ENCODE results near the gene DCAKD. TPM values are rescaled to one million over a fixed set of nuclear protein-coding genes. Genes with fewer than 3 reads are reported as not detected.

DCAKD gene
- total and polyA plus RNA-seq, 12 donors = 34.9 to 115 (median 62.9) TPM

- TF ChIP-seq POLR2A (IDR thresholded peaks at IDR 0.05) = no peak
- TF ChIP-seq, protein P1, sequence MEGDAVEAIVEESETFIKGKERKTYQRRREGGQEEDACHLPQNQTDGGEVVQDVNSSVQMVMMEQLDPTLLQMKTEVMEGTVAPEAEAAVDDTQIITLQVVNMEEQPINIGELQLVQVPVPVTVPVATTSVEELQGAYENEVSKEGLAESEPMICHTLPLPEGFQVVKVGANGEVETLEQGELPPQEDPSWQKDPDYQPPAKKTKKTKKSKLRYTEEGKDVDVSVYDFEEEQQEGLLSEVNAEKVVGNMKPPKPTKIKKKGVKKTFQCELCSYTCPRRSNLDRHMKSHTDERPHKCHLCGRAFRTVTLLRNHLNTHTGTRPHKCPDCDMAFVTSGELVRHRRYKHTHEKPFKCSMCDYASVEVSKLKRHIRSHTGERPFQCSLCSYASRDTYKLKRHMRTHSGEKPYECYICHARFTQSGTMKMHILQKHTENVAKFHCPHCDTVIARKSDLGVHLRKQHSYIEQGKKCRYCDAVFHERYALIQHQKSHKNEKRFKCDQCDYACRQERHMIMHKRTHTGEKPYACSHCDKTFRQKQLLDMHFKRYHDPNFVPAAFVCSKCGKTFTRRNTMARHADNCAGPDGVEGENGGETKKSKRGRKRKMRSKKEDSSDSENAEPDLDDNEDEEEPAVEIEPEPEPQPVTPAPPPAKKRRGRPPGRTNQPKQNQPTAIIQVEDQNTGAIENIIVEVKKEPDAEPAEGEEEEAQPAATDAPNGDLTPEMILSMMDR (IDR thresholded peaks at IDR 0.05) = no peak
- Histone ChIP-seq H3K4me3 (no peak overlapping the region), H3K9me3 (replicated peaks in 1 of 3) (no peaks in the 10 kb centered on the region), H3K27ac (no peak overlapping the region), H3K36me3 (replicated peaks in 1 of 2) (no peaks in the 10 kb centered on the region), H3K4me1 (replicated peaks in 1 of 2) (no peaks in the 10 kb centered on the region), H3K27me3 (no peaks in the 10 kb centered on the region)
- 91 to 100% (median 96%) methylated on average over 1 of the region's 1 CpG for WGBS, 4 donors
- no peak for DNase-seq
- intact Hi-C loops (cut with DNase I) = loop anchor here in 1 of 2 donors (10.0 kb wide), 1 partner anchor 237 kb away; no protein-coding TSS in a partner anchor
Observed at GRCh38 chr17:45011767-45012166, 39.7 kb downstream of the DCAKD start.

GRCh38 chr17:45009676-45010467 lies 41.6 kb downstream of the DCAKD start:
- no peak for TF ChIP-seq POLR2A (IDR thresholded peaks at IDR 0.05)
- TF ChIP-seq, protein P1 (IDR thresholded peaks at IDR 0.05) = no peak
- no peak overlapping the region for H3K4me3 ChIP-seq
- WGBS, 4 donors = 58 to 67% (median 60%) methylated on average over 12 to 13 of the region's 13 CpGs
- H3K27ac ChIP-seq = no peak overlapping the region
- no peaks in the 10 kb centered on the region for H3K36me3 ChIP-seq (replicated peaks in 1 of 2)
- no peaks in the 10 kb centered on the region for H3K9me3 ChIP-seq (replicated peaks in 1 of 3)
- H3K27me3 ChIP-seq = no peaks in the 10 kb centered on the region
- intact Hi-C loops (cut with DNase I) = loop anchor here in 1 of 2 donors (10.0 kb wide), 1 partner anchor 235 kb away; no protein-coding TSS in a partner anchor
- no peaks in the 10 kb centered on the region for H3K4me1 ChIP-seq (replicated peaks in 1 of 2)
- no peak for DNase-seq

- 68 to 79% (median 73%) methylated on average over 9 to 10 of the region's 10 CpGs for WGBS, 4 donors
- Histone ChIP-seq H3K4me3 (no peak overlapping the region), H3K4me1 (replicated peaks in 1 of 2) (no peaks in the 10 kb centered on the region), H3K9me3 (replicated peaks in 1 of 3) (no peaks in the 10 kb centered on the region), H3K27ac (no peak overlapping the region), H3K27me3 (no peaks in the 10 kb centered on the region), H3K36me3 (replicated peaks in 1 of 2) (no peaks in the 10 kb centered on the region)
- intact Hi-C loops (cut with DNase I) = no loop called here
- TF ChIP-seq, protein P1 (IDR thresholded peaks at IDR 0.05) = no peak
- no peak for TF ChIP-seq POLR2A (IDR thresholded peaks at IDR 0.05)
- no peak for DNase-seq
Observed at GRCh38 chr17:45008216-45008615, 43.2 kb downstream of the DCAKD start.

DNA sequence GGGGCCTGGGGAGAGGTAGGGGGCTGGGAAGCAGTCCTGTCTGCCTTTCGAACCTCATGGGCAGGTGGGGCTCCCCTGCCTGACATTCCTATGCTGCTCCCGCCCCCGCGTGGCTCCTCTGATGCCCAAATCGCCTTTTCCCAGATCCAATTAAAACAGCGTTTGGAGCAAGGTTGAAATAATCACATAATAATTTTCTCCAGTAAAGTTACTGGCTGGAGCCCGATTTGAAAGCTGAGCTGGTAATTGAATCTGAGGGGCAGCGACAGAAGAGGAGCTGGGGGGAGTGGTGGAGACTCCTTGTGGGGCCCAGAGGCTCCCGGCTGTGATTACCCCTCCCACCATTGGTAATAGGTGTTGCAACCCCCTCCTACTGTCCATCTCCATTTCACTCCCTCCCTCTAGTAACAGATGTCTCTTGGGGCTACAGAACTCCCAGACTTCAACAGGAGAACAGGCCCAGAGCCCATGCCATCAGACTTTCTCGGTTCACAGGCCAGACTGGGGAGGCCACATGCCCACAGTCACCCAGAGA lies 44.4 kb downstream of the DCAKD start:
- Histone ChIP-seq H3K9me3 (replicated peaks in 1 of 3) (no peaks in the 10 kb centered on the region), H3K27me3 (no peaks in the 10 kb centered on the region), H3K4me3 (no peak overlapping the region), H3K4me1 (replicated peaks in 1 of 2) (no peaks in the 10 kb centered on the region), H3K36me3 (replicated peaks in 1 of 2) (no peaks in the 10 kb centered on the region), H3K27ac (no peak overlapping the region)
- 34 to 60% (median 42%) methylated on average over 9 to 10 of the region's 10 CpGs for WGBS, 4 donors
- intact Hi-C loops (cut with DNase I) = no loop called here
- TF ChIP-seq POLR2A (IDR thresholded peaks at IDR 0.05) = no peak
- TF ChIP-seq, protein P1 (IDR thresholded peaks at IDR 0.05) = no peak
- DNase-seq = no peak

Measured in adrenal gland (tissue), 12 donors.